SK-N-SH (cell line): ENCODE data around the gene RASIP1. TPM values are rescaled to one million over a fixed set of nuclear protein-coding genes. Genes with fewer than 3 reads are reported as not detected.

Source experiments
- CTCF ChIA-PET: fragments of 300-600, 350-600 bp; formaldehyde crosslinking; extraction: SDS; loops from one replicate; lab custom pipeline; 2021; lab: Yijun Ruan, JAX
- POLR2A ChIA-PET: fragments of 350-600 bp; sonication (Branson Sonifier 250); formaldehyde crosslinking; extraction: SDS; loops from one replicate; lab custom pipeline; 2020; ENCODE audit warnings: antibody characterized with exemption, inconsistent platforms; lab: Yijun Ruan, JAX
- DNase-seq: peaks from one replicate; pipeline ENCODE4 v3.0.0; 2012
- H2AFZ ChIP-seq: fragments of 200-600 bp; sonication (generic); 2 replicates; pipeline ENCODE4 v1.8.1; 2016; ENCODE audit warnings: antibody characterized with exemption, mild to moderate bottlenecking, low read depth
- H3F3A ChIP-seq: fragments of 200-600 bp; sonication (generic); replicated peaks from 2 replicates; pipeline ENCODE3; 2016; ENCODE audit warnings: antibody characterized with exemption, mild to moderate bottlenecking; ENCODE audit not compliant: insufficient read depth
- H3K27ac ChIP-seq, 2 experiments: fragments of 200-500 bp in 1 of 2; fragments of 200-600 bp in 1 of 2; sonication (Bioruptor generic) in 1 of 2; sonication (generic), shearing (Covaris generic) in 1 of 2; 2 replicates each; pipeline versions ENCODE4 v1.5.1 to v1.6.1; 2014 to 2016; ENCODE audit warnings: low read depth in 2 of 2, inconsistent platforms in 1 of 2, low read length in 1 of 2, mild to moderate bottlenecking in 1 of 2, mixed read lengths in 1 of 2
- H3K27me3 ChIP-seq: fragments of 200-600 bp; sonication (generic), shearing (Covaris generic); 2 replicates; pipeline ENCODE4 v1.6.1; 2016; ENCODE audit warnings: mixed run types; ENCODE audit not compliant: insufficient read depth
- H3K36me3 ChIP-seq, 2 experiments: fragments of 200-500 bp in 1 of 2; fragments of 200-600 bp in 1 of 2; sonication (Bioruptor generic) in 1 of 2; sonication (generic) in 1 of 2; replicated peaks in 1 of 2; 2 replicates each; pipeline versions ENCODE3 to v1.5.1; 2014 to 2016; ENCODE audit warnings: low read length in 1 of 2, mild to moderate bottlenecking in 1 of 2; ENCODE audit not compliant: insufficient read depth in 2 of 2, control insufficient read depth in 1 of 2
- H3K4me1 ChIP-seq, 2 experiments: fragments of 200-500 bp in 1 of 2; fragments of 200-600 bp in 1 of 2; sonication (Bioruptor generic) in 1 of 2; sonication (generic), shearing (Covaris generic) in 1 of 2; 2 replicates each; pipeline versions ENCODE4 v1.5.1 to v1.6.1; 2014 to 2016; ENCODE audit warnings: low read depth in 1 of 2, low read length in 1 of 2, mixed run types in 1 of 2; ENCODE audit not compliant: insufficient read depth in 2 of 2, control insufficient read depth in 1 of 2
- H3K4me2 ChIP-seq: fragments of 200-600 bp; sonication (generic), shearing (Covaris generic); 2 replicates; pipeline ENCODE4 v1.6.1; 2017; ENCODE audit warnings: mixed run types
- H3K4me3 ChIP-seq, 2 experiments: fragments of 200-500 bp in 1 of 2; fragments of 200-600 bp in 1 of 2; sonication (Bioruptor generic) in 1 of 2; sonication (generic), shearing (Covaris generic) in 1 of 2; 2 replicates each; pipeline versions ENCODE4 v1.5.1 to v1.8.1; 2014 to 2016; ENCODE audit warnings: low read depth in 2 of 2, inconsistent platforms in 1 of 2, low read length in 1 of 2, mild to moderate bottlenecking in 1 of 2, mixed read lengths in 1 of 2, moderate library complexity in 1 of 2
- H3K79me2 ChIP-seq: fragments of 200-600 bp; sonication (generic); 2 replicates; pipeline ENCODE4 v1.8.1; 2017; ENCODE audit warnings: mild to moderate bottlenecking; ENCODE audit not compliant: insufficient read depth
- H3K9ac ChIP-seq: fragments of 200-600 bp; sonication (generic); 2 replicates; pipeline ENCODE4 v1.6.1; 2017; ENCODE audit warnings: mixed run types
- H3K9me2 ChIP-seq: fragments of 200-600 bp; sonication (generic); 2 replicates; pipeline ENCODE4 v1.6.1; 2017; ENCODE audit warnings: mixed run types
- H3K9me3 ChIP-seq: fragments of 200-600 bp; sonication (generic); 2 replicates; pipeline ENCODE4 v1.6.1; 2017; ENCODE audit warnings: mixed run types, mild to moderate bottlenecking, moderate library complexity
- H4K20me1 ChIP-seq: fragments of 200-600 bp; sonication (generic); 2 replicates; pipeline ENCODE4 v1.6.1; 2017; ENCODE audit warnings: mild to moderate bottlenecking, mixed run types; ENCODE audit not compliant: insufficient read depth
- CHD2 ChIP-seq: fragments of 150-350 bp; IDR thresholded peaks from 2 replicates; pipeline ENCODE4 v1.6.1; 2018; ENCODE audit warnings: low read length; ENCODE audit not compliant: partially characterized antibody
- ELF1 ChIP-seq: IDR thresholded peaks from 2 replicates; pipeline ENCODE4 v1.4.0; 2012
- EP300 ChIP-seq, 2 experiments: IDR thresholded peaks; 2 replicates each; pipeline versions ENCODE4 v1.4.0 to v1.6.1; 2012; ENCODE audit warnings: borderline replicate concordance in 1 of 2, low read depth in 1 of 2, low read length in 1 of 2
- EZH2phosphoT487 ChIP-seq: fragments of 200-600 bp; sonication (generic); IDR thresholded peaks from 2 replicates; pipeline ENCODE4 v1.6.1; 2017; ENCODE audit warnings: low read depth, mixed run types, mild to moderate bottlenecking, antibody characterized with exemption, moderate library complexity, borderline replicate concordance
- GABPA ChIP-seq: IDR thresholded peaks from 2 replicates; pipeline ENCODE4 v1.4.0; 2012; ENCODE audit warnings: low read depth, mild to moderate bottlenecking
- IRF3 ChIP-seq: fragments of 150-350 bp; IDR thresholded peaks from 2 replicates; pipeline ENCODE4 v1.6.1; 2016; ENCODE audit warnings: mild to moderate bottlenecking, low read depth, low read length
- MAX ChIP-seq: IDR thresholded peaks from 2 replicates; pipeline ENCODE4 v1.4.0; 2012; ENCODE audit warnings: low read depth
- MEF2A ChIP-seq: IDR thresholded peaks from 2 replicates; pipeline ENCODE4 v1.4.0; 2012; ENCODE audit warnings: low read depth, borderline replicate concordance
- MXI1 ChIP-seq: IDR thresholded peaks from 2 replicates; pipeline ENCODE4 v1.6.1; 2012; ENCODE audit warnings: mild to moderate bottlenecking, low read depth, low read length, improper control_type of control experiment
- PBX3 ChIP-seq: IDR thresholded peaks from 2 replicates; pipeline ENCODE4; 2012
- REST ChIP-seq: IDR thresholded peaks from 2 replicates; pipeline ENCODE4 v1.6.1; 2012; ENCODE audit warnings: mild to moderate bottlenecking, low read depth, low read length, moderate library complexity
- RFX5 ChIP-seq: IDR thresholded peaks from 2 replicates; pipeline ENCODE4 v1.6.1; 2012; ENCODE audit warnings: mild to moderate bottlenecking, improper control_type of control experiment, low read length
- RXRA ChIP-seq: IDR thresholded peaks from 2 replicates; pipeline ENCODE4 v1.4.0; 2012; ENCODE audit warnings: low read depth, mild to moderate bottlenecking, borderline replicate concordance
- SIN3A ChIP-seq: IDR thresholded peaks from 2 replicates; pipeline ENCODE4 v1.6.1; 2012; ENCODE audit warnings: low read depth, mild to moderate bottlenecking, low read length, moderate library complexity, borderline replicate concordance
- TAF1 ChIP-seq: IDR thresholded peaks from 2 replicates; pipeline ENCODE4 v1.6.1; 2012; ENCODE audit warnings: low read depth, mild to moderate bottlenecking, low read length, moderate library complexity, borderline replicate concordance
- TCF12 ChIP-seq: IDR thresholded peaks from 2 replicates; pipeline ENCODE4 v1.4.0; 2012
- TEAD4 ChIP-seq: IDR thresholded peaks from 2 replicates; pipeline ENCODE4 v1.4.0; 2012; ENCODE audit warnings: mild to moderate bottlenecking, borderline replicate concordance; ENCODE audit not compliant: insufficient read depth
- WGBS: methylation state at CpG from one replicate; pipeline ENCODE4 v1.1.6; 2017; ENCODE audit warnings: low lambda C conversion rate; 5-methylcytosine and 5-hydroxymethylcytosine counted together
- polyA plus RNA-seq, 3 experiments: library from polyadenylated mRNA; depleted of rRNA; stranded (reverse); fragments of >200 nt; gene quantifications; 2 replicates each; pipeline ENCODE4 v1.2.3, GENCODE V29; 2012

The RASIP1 gene
- polyA plus RNA-seq, 1 of the 3 experiments (the other 2 are of a cell fraction): 0.41 TPM

- no peak overlapping the region for H3K4me3 ChIP-seq
- no peak overlapping the region for H3K27ac ChIP-seq
- H3F3A ChIP-seq: no peaks in the 10 kb centered on the region
- TF ChIP-seq GABPA (no peak), TAF1 (no peak), CHD2 (no peak), MAX (no peak), EP300 (IDR thresholded peaks at IDR 0.05; ENCODE audit: borderline replicate concordance in 1 of 2, low read depth in 1 of 2, low read length in 1 of 2) (no peak), TEAD4 (no peak), RFX5 (no peak), IRF3 (no peak), MXI1 (no peak), ELF1 (no peak), PBX3 (no peak), TCF12 (no peak), SIN3A (no peak), EZH2phosphoT487 (no peak), REST (no peak), MEF2A (no peak), RXRA (no peak)
- TF ChIP-seq, all 33 proteins: peak for 0
- no peaks in the 10 kb centered on the region for H3K79me2 ChIP-seq
- H3K36me3 ChIP-seq: no peaks in the 10 kb centered on the region
- H3K4me2 ChIP-seq: no peak overlapping the region
- ChIA-PET POLR2A (no interaction called here), CTCF (interaction anchor here (1.2 to 1.6 kb wide), 2 partner anchors 18 to 80 kb away, joined by 4 to 6 read pairs; partner anchors contain the start of gene HSD17B14)
- no peaks in the 10 kb centered on the region for H3K9me2 ChIP-seq
- no peak overlapping the region for H2AFZ ChIP-seq
- H3K9me3 ChIP-seq: no peaks in the 10 kb centered on the region
- peaks cover 6% of the 10 kb centered on the region; the same call in 1 of the 2 replicates for H3K27me3 ChIP-seq
- WGBS: 56% methylated on average over 7 of the region's 9 CpGs
- H3K4me1 ChIP-seq: peaks cover 0 to 7% of the 10 kb centered on the region in 2 experiments; a peak in 1 of 4 replicates
- no peak for DNase-seq
- no peaks in the 10 kb centered on the region for H4K20me1 ChIP-seq
- H3K9ac ChIP-seq: no peak overlapping the region
These were observed 16.3 kb upstream of the RASIP1 start for GRCh38 chr19:48756686-48757085.
